WTC11 (cell line): ENCODE measurements around the gene SMC3.
"Not testable (repeated sequence)": the region's sequence is repeated elsewhere in the genome, so short reads cannot be mapped to it uniquely, and the experiment has no call there.

ENCODE experiments used
- AFF4 ChIP-seq: sonication (generic); formaldehyde crosslinking; IDR thresholded peaks from 2 replicates; pipeline ENCODE4 v1.8.1; 2023; ENCODE audit warnings: mild to moderate bottlenecking, missing genetic modification reagents, borderline replicate concordance
- ATF3 ChIP-seq: sonication (generic); formaldehyde crosslinking; conservative IDR thresholded peaks from 2 replicates; pipeline ENCODE4 v1.8.1; 2022; ENCODE audit warnings: mild to moderate bottlenecking, missing genetic modification reagents
- CTCF ChIP-seq: fragments of 200-600 bp; IDR thresholded peaks from 2 replicates; pipeline ENCODE4 v1.8.0; 2022; ENCODE audit warnings: antibody characterized with exemption
- MYBL2 ChIP-seq: sonication (generic); formaldehyde crosslinking; IDR thresholded peaks from 2 replicates; pipeline ENCODE4 v1.8.1; 2023; ENCODE audit warnings: mild to moderate bottlenecking, moderate library complexity, missing genetic modification reagents
- ZNF138 ChIP-seq: sonication (generic); formaldehyde crosslinking; conservative IDR thresholded peaks from 2 replicates; pipeline ENCODE4 v1.8.1; 2022; ENCODE audit warnings: mild to moderate bottlenecking, moderate library complexity, missing genetic modification reagents

GRCh38 chr10:110639858-110640257 is 72.4 kb downstream of the SMC3 start:
- TF ChIP-seq ZNF138; CTCF; AFF4 (CRISPR knock-in tag); ATF3; MYBL2 (CRISPR knock-in tag): not testable (repeated sequence)
